Measurements from ENCODE around the gene RNF212. TPM values are rescaled to one million over a fixed set of nuclear protein-coding genes. Genes with fewer than 3 reads are reported as not detected.

RNF212 gene
- total and polyA plus RNA-seq, 9 of the 15 experiments (the other 6 are each of a cell fraction or from before 2014, with no cell fraction given): 0.04 TPM; not detected in 8

DNA sequence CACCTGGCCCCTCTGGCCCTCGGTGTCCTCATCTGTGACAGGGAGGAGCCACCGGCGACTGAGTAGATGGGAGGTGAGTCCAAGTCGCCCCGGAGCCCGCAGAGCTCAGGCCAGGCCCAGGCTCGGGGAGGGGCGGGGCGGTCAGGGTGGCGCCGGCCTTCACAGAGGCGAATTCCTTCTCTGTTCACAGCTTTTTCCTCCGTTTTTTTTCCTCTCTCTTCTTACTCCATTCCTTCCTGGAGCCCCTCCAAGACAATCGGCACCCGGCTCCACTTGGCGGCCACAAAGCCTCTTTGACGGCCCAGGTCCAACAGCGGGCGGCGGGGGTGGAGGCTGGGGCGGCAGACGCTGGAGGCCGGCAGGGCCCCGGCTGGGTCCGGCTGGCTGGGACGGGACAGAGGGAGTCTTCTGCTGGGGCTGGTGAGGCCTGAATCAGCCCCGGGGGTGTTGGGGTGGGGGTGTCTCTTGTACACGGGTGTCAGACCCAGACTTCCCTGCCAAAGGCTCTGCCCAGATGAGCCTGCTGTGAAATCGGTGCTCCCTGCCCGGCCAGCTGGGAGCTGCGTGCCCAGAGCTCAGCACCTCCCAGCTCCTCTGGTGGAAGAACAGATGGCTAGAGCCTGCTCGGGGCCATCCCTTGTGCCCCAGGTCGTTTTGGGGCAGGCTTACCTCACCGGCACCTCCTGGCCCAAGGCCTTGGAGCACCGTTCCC is 79.4 kb downstream of the RNF212 start:
- intact Hi-C loops (cut with micrococcal nuclease) (no loop called here), in situ Hi-C loops (cut with MboI) (no loop called here)
- peaks cover 5 to 87% of the 10 kb centered on the region in 2 experiments for H3K4me1 ChIP-seq (replicated peaks in 1 of 2; ENCODE audit: control insufficient read depth in 2 of 2, insufficient read depth in 2 of 2, low read length in 2 of 2)
- H3K9me3 ChIP-seq (replicated peaks; ENCODE audit: control insufficient read depth, insufficient read depth, low read depth, low read length): no peaks in the 10 kb centered on the region
- H4K20me1 ChIP-seq (replicated peaks; ENCODE audit: control insufficient read depth, insufficient read depth, low read length): no peaks in the 10 kb centered on the region
- H3K27ac ChIP-seq (ENCODE audit: extremely low read depth, low read depth, low read length): no peak overlapping the region
- no TSS peak for BruUV-seq (replicated peaks)
- no peaks in the 10 kb centered on the region for H3K9me1 ChIP-seq (ENCODE audit: control insufficient read depth, insufficient read depth, low read length)
- H3K27me3 ChIP-seq (ENCODE audit: control insufficient read depth in 2 of 2, insufficient read depth in 2 of 2, low read length in 2 of 2): 0 out of 5 replicates have a peak, but pooled peaks cover 0 to 6% of the 10 kb centered on the region in 2 experiments
- H3K9ac ChIP-seq (ENCODE audit: insufficient read depth in 1 of 2, low read depth in 2 of 2, low read length in 2 of 2): peak overlapping the region in 1 of 2 experiments; percentile 66; a peak in 2 of 4 replicates
- FAIRE-seq (no peak), DNase-seq (ENCODE audit: extremely low read depth in 1 of 4, low spot score in 3 of 4) (no peak), ATAC-seq (peak; percentile 63)
- POLR2A ChIA-PET: interaction anchor here (0.6 kb wide), 1 partner anchor 105 kb away, joined by 3 read pairs; no protein-coding TSS in a partner anchor
- no peak overlapping the region for H3K4me2 ChIP-seq (ENCODE audit: insufficient read depth, low read length)
- CTCF ChIA-PET (ENCODE audit: low intra/inter-chr PET ratio): no interaction called here
- TF ChIP-seq EGR1 (conservative IDR thresholded peaks at IDR 0.05) (peak; percentile 48), MTA1 (IDR thresholded peaks at IDR 0.05; ENCODE audit: borderline replicate concordance) (no peak), ZBED1 (IDR thresholded peaks at IDR 0.05) (no peak), ZNF212 (CRISPR knock-in tag; IDR thresholded peaks at IDR 0.05) (no peak), NBN (IDR thresholded peaks at IDR 0.05; ENCODE audit: low read depth) (no peak), TAF15 (IDR thresholded peaks at IDR 0.05; ENCODE audit: low read depth, low read length) (no peak)
- TF ChIP-seq, protein P1, sequence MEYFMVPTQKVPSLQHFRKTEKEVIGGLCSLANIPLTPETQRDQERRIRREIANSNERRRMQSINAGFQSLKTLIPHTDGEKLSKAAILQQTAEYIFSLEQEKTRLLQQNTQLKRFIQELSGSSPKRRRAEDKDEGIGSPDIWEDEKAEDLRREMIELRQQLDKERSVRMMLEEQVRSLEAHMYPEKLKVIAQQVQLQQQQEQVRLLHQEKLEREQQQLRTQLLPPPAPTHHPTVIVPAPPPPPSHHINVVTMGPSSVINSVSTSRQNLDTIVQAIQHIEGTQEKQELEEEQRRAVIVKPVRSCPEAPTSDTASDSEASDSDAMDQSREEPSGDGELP (CRISPR knock-in tag; IDR thresholded peaks at IDR 0.05; ENCODE audit: borderline replicate concordance): 0 out of 2 replicates have a peak, but pooled peaks have one; percentile 4
- TF ChIP-seq, protein P2, sequence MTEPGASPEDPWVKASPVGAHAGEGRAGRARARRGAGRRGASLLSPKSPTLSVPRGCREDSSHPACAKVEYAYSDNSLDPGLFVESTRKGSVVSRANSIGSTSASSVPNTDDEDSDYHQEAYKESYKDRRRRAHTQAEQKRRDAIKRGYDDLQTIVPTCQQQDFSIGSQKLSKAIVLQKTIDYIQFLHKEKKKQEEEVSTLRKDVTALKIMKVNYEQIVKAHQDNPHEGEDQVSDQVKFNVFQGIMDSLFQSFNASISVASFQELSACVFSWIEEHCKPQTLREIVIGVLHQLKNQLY (CRISPR knock-in tag; conservative IDR thresholded peaks at IDR 0.05): no peak
- no peak overlapping the region for H3K4me3 ChIP-seq
- WGBS (ENCODE audit: insufficient coverage, low coverage, missing lambda C conversion rate): 28% methylated on average over 22 of the region's 35 CpGs
- H3K36me3 ChIP-seq (ENCODE audit: control insufficient read depth, insufficient read depth, low read length): no peaks in the 10 kb centered on the region
- no peaks in the 10 kb centered on the region for H3K79me2 ChIP-seq (ENCODE audit: control insufficient read depth, insufficient read depth, low read length)
- peak overlapping the region; percentile 40; the same call in 1 of the 2 replicates for H2AFZ ChIP-seq (ENCODE audit: low read depth, low read length)

Measured in K562 (cell line).